ENCODE results near the gene C1QA.

GRCh38 chr1:22660716-22661241 lies 24.4 kb downstream of the C1QA start:
- TF ChIP-seq CTCF (IDR thresholded peaks at IDR 0.05; ENCODE audit: low read depth, low read length) (no peak), POLR2A (IDR thresholded peaks at IDR 0.05; ENCODE audit: extremely low read depth, insufficient read length) (no peak), MAX (IDR thresholded peaks at IDR 0.05; ENCODE audit: low read depth, low read length) (no peak)

All from NB4 (cell line).